OCI-M2 (cell line): ENCODE measurements around the gene PAQR5.

Experiments used
- DNase-seq: peaks from one replicate; lab custom pipeline; 2025; ENCODE audit not compliant: unreplicated experiment; lab: John Stamatoyannopoulos, UW

Gene PAQR5

DNA sequence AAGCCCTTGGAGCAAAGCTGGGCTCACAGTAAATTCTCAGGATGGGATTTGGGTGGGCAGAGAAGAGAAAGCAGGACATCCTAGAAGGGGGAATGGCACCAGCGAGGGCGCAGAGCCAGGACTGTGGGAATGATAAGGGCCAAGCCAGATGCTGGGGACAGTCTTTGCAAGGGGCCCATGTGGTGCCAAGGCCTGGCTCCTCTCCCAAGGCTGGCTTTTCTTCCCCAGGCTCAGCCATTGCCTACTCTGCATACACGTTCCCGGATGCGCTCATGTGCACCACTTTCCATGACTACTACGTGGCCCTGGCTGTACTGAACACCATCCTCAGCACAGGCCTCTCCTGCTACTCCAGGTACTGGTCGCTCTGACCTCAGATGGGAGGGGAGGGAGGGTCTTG, 90.7 kb downstream of the PAQR5 start:
- DNase-seq = no peak

GRCh38 chr15:69390575-69390974, 91.9 kb downstream of the PAQR5 start:
- no peak for DNase-seq

GRCh38 chr15:69391046-69391757, 92.5 kb downstream of the PAQR5 start:
- DNase-seq = no peak

DNA sequence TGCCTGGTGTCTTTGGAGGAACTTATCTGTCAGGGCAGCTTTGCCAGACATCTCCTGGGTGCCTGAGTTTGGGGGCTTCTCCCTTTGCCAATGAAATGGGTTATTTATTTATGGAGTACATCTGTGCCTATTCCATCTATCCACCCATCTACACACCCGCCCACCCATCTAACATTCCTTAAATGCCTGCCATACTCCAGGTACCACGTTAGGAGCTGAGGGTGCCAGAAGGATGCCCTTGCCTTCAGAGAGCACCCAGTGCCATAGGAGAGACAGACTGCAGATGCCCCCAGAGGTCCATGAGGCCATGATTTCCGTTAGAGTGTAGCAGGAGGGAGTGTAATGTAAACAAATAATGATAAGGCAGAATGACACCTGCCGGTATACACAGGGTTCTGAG, 93.6 kb downstream of the PAQR5 start:
- no peak for DNase-seq

- no peak for DNase-seq
These were observed 95.2 kb downstream of the PAQR5 start for GRCh38 chr15:69393831-69394491.

- DNase-seq = peak; percentile 17
These were observed 96.0 kb downstream of the PAQR5 start for GRCh38 chr15:69394556-69395282.

DNA sequence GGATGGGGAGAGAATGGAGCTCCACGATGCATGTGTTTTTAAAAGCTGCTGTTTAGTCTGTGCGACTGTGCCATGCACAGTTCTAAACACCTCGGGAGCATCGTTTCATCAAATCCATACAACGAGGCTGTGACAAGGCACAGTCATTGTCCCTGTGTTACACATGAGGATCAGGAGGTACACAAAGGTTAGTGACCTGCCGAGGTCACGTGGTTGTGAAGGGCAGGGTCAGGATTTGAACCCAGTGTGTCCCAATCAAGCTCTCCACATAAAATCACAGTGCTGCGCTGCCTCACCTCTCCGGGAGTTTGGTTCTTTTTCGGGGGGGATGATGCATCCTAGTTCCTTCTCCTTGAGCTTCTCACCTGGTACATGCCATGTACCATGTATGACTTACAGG, 96.7 kb downstream of the PAQR5 start:
- no peak for DNase-seq

GRCh38 chr15:69395991-69396390, 97.3 kb downstream of the PAQR5 start:
- DNase-seq = no peak

- DNase-seq = no peak
These were observed 99.8 kb downstream of the PAQR5 start for GRCh38 chr15:69398491-69398891.

- no peak for DNase-seq
These were observed 102.1 kb downstream of the PAQR5 start for GRCh38 chr15:69400850-69401249.

- DNase-seq = no peak
These were observed 104.1 kb downstream of the PAQR5 start for GRCh38 chr15:69402816-69403215.

DNA sequence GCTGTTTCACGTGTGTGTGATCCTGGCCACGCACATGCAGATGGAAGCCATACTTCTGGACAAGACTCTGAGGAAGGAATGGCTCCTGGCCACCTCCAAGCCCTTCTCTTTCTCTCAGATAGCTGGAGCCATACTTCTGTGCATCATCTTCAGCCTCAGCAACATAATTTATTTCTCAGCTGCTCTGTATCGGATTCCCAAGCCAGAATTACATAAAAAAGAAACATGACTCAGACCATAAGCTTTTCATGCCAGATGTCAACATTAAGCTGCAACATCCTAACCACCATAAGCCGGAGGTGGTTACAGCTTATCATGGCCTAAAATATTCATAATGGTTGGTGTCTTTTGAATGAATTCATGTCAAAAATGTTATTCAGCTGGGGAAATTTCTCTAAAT, 104.9 kb downstream of the PAQR5 start:
- no peak for DNase-seq

- no peak for DNase-seq
These were observed 106.4 kb downstream of the PAQR5 start for GRCh38 chr15:69405110-69405509.

GRCh38 chr15:69407719-69408400, 109.1 kb downstream of the PAQR5 start:
- DNase-seq = no peak

DNA sequence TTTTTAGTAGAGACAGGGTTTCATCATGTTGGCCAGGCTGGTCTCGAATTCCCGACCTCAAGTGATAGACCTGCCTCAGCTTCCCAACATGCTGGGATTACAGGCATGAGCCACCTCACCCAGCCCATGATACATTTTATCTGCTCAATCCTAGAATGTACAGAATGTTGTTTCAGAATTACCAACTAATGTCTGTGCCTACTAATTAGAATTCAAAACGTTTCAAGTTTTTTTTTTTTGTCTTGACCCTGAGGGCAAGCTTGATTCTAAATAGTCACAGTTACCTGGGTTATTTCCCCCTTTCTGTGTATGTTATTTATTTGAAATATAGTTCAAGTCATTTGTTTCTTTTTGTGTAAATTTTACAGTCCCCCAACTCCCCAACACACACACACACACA, 110.1 kb downstream of the PAQR5 start:
- DNase-seq = no peak

DNA sequence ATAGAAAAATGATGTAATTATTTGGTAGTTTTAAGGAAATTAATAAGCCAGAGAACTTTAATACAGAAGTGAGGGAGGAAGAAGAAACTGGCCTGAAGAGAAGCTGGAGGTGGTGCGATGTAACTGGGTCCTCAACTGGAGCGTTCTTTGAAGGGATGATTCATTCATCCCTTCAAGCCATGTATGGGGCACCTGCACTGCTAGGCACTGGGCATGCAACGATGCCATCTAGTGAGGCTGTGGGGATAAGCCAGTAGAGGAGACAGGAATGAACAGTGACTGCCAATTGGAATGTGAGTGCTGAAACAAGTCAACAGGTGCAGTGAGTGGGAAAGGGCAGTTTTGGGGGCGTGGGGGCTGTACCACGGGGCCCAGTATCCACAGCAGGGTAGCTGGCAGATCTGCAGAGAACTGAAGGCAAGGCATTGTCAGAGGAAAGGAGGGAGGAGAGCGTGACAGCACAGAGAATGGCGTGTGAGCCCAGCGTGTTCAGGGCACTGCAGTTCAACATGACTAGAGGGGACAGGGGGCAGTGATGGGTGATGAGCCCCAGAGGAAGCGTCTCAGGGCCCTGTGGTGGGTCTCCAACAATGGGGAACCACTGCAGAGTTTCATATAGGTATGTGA, 111.6 kb downstream of the PAQR5 start:
- DNase-seq = no peak

DNA sequence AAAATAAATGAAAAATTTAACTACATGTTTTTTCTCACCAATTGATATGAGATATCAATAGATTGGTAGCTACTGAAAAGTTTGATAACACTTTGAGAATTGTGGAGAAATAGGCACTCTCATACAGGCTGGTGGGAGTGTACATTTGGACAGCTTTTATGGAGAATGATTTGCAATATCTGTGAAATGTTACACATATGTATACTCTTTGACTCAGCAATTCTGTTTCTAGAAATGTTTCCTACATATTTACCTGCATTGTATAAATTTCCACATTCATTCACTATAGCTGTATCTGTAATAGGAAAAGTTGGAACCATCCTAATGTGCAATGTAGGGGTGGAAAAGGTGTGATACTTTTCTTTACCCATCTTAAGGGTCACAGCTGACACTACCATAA, 113.6 kb downstream of the PAQR5 start:
- DNase-seq = no peak

DNA sequence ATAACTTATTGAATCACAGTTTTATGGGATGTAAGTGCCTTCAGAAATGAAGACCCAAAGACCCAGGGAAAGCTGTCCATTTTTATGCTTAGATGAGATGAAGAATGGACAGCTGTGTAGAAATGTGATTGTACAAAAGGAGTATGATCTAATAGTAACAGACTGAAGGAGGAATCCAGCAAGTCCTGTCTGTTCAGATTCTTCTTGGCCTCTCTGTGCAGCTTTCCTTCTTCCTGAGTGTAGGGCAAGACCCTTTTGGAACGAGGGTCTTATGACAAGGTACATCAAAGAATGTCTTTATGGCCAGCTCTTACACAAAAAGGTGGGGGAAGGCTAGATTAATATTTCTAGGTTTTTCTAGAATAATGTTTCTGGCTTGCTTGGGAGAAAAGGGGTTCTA, 114.0 kb downstream of the PAQR5 start:
- DNase-seq = no peak

DNA sequence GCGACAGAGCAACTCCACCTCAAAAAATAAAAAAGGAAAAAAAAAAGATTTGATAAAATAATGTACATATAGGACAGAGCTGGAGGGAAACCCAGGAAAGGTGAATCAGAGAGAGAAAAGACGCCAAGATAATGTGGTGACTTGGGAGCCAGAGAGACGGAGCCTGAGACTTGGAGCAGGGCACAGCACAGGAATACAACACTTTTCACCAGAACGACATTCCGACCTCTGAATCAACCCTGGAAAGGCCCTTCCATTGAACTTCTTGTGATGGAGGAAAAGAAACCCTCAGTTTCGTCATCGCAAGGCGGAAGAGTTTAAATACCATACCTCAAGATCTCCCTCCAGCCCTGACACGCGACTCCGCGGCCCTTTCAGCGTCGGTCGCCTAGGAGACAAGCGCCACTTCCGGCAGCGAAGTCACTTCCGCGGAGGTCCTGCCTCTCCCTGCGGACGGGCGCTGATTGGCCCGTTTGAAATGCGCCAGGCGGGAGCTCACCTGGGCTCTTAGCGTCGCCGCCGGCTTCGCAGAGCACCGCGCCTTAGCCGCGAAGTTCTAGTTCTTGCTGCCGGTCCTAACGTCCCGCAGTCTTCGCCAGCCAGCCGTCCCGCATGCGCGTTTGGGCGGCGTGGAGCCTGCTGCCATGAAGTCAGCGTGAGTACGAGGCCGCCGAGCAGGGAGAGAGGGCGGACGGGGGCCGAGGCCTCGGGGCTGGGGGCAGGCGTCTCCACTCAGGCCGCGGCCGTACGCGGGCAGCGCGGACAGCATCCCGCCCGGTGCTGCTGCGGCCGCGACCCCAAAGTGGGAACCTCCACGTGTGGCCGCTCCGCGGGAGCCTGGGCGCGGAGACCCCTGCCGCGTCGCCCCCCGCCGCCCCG, 115.3 kb downstream of the PAQR5 start, which contains the start of gene KIF23:
KIF23 (plus strand) TSS at position 528 of the 879 bp plus-strand sequence; CDS start at position 645, 117 bp downstream.
- DNase-seq = no peak

DNA sequence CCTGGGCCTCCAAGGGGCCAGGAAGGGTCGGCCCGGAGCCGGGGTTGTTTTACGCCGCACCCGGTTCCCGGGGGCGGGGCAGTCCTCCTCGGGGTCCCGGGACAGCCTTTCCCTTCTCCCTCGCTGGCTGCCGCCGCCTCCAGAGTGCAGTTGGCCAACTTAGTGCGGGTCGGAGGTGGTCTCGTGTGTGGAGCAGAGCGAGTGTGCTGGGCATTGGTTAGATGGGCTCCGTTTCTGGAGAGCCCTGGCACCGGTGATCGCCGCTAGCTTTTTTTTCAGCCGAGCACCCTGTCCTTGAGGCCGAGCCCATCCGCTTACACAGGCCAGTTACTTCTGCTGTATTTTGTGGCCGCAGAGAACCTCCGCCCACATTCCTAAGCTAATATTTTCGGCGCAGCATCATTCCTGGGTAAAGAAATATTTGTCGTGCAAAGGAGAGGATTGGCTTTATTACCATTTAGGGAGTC, 116.0 kb downstream of the PAQR5 start:
- DNase-seq = no peak
